ENCODE results near the gene PCLO.
A peak's percentile ranks its signal among the peaks of the same experiment; 100 is the strongest.
"Not testable (repeated sequence)": the region's sequence is repeated elsewhere in the genome, so short reads cannot be mapped to it uniquely, and the experiment has no call there.

The PCLO gene

DNA sequence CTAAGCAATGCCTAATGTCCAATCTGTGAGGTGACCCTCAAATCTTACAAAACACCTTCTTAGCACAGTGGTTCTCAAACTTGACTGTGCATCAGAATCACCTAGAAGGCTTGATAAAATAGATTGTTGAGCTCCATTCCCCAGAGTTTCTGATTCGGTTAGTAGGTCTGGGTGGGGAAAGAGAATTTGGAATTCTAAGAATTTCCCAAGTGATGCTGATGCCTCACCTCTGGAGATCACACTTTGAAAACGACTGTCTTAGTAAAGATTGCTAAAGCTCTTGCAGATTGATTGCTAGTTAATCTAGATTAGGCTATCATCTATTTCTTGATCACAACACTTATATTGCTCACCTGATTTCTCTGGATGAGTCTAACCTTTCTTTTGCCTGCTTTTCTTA, 126.6 kb downstream of the PCLO start:
- DNase-seq = no peak

DNA sequence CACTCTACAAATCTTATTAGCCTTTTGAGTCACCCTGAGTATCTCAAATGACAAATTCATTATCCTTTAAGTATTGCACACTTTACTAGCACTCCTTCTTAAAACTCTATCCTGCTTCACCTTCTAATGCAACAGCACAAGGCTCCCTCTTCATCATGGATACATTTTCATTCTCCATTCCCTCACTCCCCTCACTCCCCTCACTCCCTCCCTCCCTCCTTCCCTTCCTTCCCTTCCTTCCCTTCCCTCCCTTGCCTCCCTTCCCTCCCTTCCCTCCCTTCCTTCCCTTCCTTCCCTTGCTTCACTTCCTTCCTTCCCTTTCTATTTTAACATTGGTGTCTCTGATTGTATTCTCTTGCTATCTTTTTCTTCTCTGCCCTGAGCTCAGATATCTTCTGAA, 130.5 kb downstream of the PCLO start:
- no peak for DNase-seq

DNA sequence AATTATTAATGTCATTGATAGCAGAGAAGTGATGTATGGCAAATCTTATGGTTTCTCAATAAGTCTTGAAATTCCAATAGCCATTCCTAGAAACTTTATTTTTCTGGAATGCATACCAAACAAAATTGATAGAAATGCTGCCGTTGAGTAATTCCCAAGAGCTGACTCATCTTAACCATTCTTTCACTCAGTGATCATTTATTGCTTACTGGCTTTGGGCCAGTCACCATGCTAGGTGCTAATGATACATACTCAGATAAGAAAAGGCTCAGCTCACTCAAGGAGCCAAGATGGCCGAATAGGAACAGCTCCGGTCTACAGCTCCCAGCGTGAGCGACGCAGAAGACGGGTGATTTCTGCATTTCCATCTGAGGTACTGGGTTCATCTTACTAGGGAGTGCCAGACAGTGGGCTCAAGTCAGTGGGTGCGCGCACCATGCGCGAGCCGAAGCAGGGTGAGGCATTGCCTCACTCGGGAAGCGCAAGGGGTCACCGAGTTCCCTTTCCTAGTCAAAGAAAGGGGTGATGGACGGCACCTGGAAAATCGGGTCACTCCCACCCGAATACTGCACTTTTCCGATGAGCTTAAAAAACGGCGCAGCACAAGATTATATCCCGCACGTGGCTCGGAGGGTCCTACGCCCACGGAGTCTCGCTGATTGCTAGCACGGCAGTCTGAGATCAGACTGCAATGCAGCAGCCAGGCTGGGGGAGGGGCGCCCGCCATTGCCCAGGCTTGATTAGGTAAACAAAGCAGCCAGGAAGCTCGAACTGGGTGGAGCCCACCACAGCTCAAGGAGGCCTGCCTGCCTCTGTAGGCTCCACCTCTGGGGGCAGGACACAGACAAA, 138.6 kb downstream of the PCLO start:
- not testable (repeated sequence) for DNase-seq

DNA sequence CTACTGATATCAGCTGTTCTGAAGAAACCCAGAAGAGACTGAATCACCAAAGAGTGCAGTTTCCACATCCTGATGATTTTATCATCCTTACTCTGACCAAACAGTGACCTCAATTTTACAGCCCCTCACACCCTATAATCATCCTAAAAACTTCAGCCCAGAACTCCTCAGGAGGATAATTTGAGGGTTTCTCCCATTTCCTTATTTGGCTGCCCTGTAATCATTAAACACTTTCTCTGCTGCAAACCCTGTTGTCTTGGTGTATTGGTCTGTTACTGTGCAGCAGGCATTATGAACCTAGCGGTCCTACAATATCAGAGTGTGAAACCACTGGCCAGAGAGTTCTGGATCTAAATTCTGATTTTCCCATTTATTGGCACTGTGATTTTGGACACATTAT, 141.7 kb downstream of the PCLO start:
- no peak for DNase-seq

DNA sequence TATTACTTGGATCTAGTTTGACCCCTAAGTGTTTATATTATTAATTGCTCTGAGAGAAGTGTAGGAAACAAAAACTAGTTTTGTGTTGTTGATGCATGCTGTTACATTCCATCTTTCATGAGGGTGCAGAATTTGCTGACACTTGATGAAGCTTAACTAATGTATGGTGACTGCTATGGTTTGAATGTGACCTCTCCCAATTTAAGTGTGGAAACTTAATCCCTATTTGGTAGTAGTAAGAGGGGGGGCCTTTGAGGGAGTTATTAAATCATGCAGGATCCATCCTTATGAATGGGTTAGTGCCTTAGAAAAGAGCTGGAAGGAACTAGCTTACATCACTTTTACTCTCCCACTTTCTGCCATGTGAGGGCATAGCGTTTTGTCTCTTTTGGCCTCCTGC, 142.5 kb downstream of the PCLO start:
- no peak for DNase-seq

GRCh38 chr7:83015916-83016315, 146.8 kb downstream of the PCLO start:
- no peak for DNase-seq

GRCh38 chr7:83014546-83014945, 148.1 kb downstream of the PCLO start:
- DNase-seq = no peak

- DNase-seq = no peak
Measured at GRCh38 chr7:83011954-83012353, 150.7 kb downstream of the PCLO start.

GRCh38 chr7:83005410-83005809, 157.3 kb downstream of the PCLO start:
- peak; percentile 31 for DNase-seq

GRCh38 chr7:83001362-83002040, 161.2 kb downstream of the PCLO start:
- DNase-seq = no peak

DNA sequence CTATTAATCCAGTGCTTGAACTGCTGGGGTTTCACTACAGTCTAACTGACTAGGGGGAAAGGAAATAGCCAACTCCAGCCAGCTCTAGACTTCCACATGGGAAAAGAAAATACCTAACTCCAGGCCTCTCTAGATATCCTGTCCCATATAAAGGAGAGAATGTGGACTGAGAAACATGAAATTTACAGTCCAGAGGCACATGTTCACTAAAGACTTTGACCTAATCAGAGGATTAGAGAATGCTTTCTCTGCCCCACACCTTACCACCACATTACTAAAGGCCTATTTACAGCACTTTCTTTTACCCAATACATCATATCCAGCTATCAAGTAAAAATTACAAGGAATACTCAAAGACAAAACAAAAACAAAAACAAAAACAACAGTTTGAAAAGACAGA, 164.2 kb downstream of the PCLO start:
- no peak for DNase-seq

GRCh38 chr7:82985144-82985802, 177.4 kb downstream of the PCLO start:
- peak; percentile 51 for DNase-seq

GRCh38 chr7:82980130-82980788, 182.4 kb downstream of the PCLO start:
- DNase-seq = no peak

DNA sequence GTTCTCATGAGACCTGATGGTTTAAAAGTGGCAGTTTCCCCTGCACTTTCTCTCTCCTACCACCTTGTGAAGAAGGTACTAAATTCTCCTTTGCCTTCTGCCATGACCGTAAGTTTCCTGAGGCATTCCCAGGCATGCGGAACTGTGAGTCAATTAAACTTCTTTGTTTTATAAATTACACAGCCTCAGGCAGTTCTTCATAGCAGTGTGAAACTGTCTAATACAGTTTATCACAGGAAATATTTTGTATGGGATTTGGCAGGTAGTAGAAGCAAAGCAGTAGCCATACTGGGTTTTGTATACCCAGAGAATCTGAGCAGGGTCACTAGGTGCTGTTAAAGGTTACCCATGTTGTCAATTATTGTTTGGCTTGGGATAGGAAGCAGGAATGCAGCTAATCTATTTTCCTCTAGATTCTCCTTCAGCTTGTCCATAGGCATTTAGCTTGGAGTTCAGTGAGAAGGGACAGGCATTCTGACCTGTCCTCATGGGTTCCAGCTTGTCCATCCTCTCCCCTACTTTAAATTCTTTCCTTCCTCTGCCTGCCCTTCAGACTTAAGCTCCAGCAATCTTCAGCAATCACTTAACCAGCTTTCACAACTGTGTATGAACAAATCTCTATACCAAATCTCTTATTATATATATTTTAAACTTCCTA, 186.7 kb downstream of the PCLO start:
- DNase-seq = no peak

DNA sequence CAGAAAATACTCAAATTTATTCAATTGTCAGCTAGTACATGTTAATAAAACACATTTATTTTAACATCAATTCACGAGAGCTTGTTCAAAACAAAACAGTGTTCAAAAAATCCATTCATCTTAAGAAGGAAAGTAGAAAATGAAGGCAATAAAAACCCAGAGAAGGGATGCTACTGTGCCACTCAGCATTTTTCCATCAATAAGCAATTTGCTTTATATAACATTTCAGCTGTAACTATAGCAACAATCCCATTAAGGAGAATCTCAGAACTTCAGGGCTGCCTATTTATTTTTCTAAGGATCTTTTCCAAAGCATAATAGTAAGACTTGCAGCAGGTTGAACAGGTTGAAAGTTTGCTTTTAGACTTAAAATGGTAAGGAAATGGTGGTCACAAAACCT, 190.5 kb downstream of the PCLO start:
- peak; percentile 17 for DNase-seq

GRCh38 chr7:82965088-82966036, 197.3 kb downstream of the PCLO start:
- no peak for DNase-seq

DNA sequence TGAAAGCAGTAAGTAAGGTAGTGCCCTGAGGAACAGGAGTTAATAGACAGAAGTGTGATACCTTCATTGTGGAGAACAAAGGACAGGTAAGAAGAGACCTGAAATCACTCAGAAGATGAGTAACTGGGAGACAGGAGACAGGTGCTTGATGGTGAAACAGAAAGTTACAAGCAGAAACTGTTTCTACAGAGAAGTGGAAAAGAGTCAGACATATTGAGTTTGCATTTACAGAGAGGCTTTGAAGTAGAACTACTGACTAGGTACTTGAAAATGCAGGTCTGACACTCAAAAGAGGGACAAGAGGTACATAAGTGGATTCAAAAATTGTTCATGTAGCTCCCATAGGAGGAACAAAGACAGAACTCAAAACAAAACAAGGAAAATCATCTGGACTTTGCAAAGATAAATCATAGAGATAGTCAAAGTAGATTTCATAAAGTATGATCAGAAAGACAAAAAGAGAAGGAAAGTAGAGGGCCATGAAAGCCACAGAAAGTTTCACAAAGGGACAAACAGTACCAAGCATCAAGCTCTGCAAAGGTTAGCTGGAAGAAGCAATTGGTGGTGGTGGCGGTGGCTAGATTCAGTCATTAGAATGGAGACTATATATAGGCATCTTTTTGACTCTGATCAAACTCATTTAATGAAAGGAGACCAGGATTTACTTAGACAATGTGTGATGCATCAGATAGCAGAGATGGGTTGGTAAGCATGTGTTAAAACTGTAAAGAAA, 198.4 kb downstream of the PCLO start:
- DNase-seq = peak; percentile 81

DNA sequence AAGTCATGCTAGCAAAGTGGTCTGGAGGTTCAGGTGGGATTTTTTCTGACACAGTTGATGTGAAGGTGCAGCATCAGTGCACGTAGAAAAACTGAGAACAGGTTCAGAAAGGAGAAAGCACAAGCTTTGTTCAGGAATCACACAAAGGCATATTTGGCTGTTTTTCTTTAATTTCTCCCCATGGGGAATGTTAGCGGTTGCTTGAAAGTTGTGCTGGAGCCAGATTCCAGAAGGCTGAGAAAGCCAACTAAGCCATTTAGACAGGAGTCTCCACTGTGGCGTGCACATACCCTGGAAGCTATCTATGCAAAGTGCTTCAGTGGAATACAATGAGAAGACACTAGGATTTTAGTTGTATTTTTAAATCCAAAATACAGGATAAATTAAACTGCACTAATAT, 201.4 kb downstream of the PCLO start:
- no peak for DNase-seq

GRCh38 chr7:82959528-82959927, 203.2 kb downstream of the PCLO start:
- DNase-seq = no peak

DNA sequence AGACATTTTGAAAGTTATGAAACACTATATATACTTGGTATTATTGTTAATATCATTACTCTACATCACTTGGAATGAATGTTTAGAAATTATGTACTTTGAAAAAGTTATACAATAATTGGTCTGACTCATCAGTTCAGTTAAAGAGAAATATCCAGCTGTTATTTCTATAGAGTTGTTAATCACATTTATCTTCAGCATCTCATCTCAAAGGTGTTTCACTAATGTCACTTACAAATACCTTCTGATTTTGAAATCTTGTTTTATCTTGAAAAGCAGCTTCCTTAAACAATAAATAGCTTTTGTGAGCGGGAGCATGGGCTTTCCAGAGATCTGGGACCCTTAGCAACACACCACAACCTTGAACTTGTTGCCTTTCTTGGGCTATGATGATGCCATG, 205.2 kb downstream of the PCLO start:
- no peak for DNase-seq

All from NCI-H1105 treated with DMSO at 0.1 percent for 48 hours (cell line).